Thyroid gland (tissue), 4 donors: ENCODE measurements around the gene SLC9A8. TPM values are rescaled to one million over a fixed set of nuclear protein-coding genes. Genes with fewer than 3 reads are reported as not detected.
A peak's percentile ranks its signal among the peaks of the same experiment; 100 is the strongest.

Experiments
- DNase-seq, 2 donors: peaks; one replicate each; pipeline ENCODE4 v3.0.0-alpha.2; 2019
- H3K27ac ChIP-seq, 3 donors: fragments of 200-600 bp; sonication (generic); 1 replicate in 2 of 3; 2 replicates in 1 of 3; pipeline ENCODE4 v1.5.1; 2016 to 2019; ENCODE audit warnings: mild to moderate bottlenecking in 1 of 3, moderate library complexity in 1 of 3
- H3K27me3 ChIP-seq: fragments of 200-600 bp; sonication (generic); one replicate; pipeline ENCODE4 v1.5.1; 2019
- H3K36me3 ChIP-seq, 2 donors: fragments of 200-600 bp; sonication (generic); one replicate each; pipeline ENCODE4 v1.5.1; 2016 to 2019
- H3K4me1 ChIP-seq, 2 donors: fragments of 200-600 bp; sonication (generic); one replicate each; pipeline ENCODE4 v1.5.1; 2017 to 2019
- H3K4me3 ChIP-seq, 3 donors: fragments of 200-600 bp; sonication (generic); replicated peaks in 1 of 3; 1 replicate in 2 of 3; 2 replicates in 1 of 3; pipeline ENCODE4 v1.5.1; 2016; ENCODE audit warnings: mild to moderate bottlenecking in 1 of 3
- H3K9me3 ChIP-seq: fragments of 200-600 bp; sonication (generic); one replicate; pipeline ENCODE4 v1.5.1; 2017
- CTCF ChIP-seq, 6 experiments: fragments of 200-600 bp in 3 of 6; fragments of 450-650 bp in 3 of 6; sonication (generic) in 3 of 6; IDR thresholded peaks; one replicate each; pipeline ENCODE4 v1.5.1; 2016 to 2019; ENCODE audit warnings: antibody characterized with exemption in 6 of 6, mild to moderate bottlenecking in 2 of 6, inconsistent platforms in 1 of 6, moderate library complexity in 1 of 6
- POLR2A ChIP-seq, 2 donors: fragments of 450-650 bp; IDR thresholded peaks; one replicate each; pipeline ENCODE4 v1.6.1; 2017; ENCODE audit warnings: antibody characterized with exemption in 2 of 2, mild to moderate bottlenecking in 2 of 2, moderate library complexity in 1 of 2
- WGBS, 2 donors: methylation state at CpG; one replicate each; pipeline ENCODE4 v1.1.5; 2017; 5-methylcytosine and 5-hydroxymethylcytosine counted together
- intact Hi-C: fragments of 100-400 bp; cut with DNase I; formaldehyde crosslinking; loops from one replicate; pipeline ENCODE4 v1.15.1; 2023
- total RNA-seq, 4 donors: library from RNA; depleted of rRNA; stranded (reverse); fragments of >200 nt; gene quantifications; one replicate each; pipeline ENCODE4 v1.2.3, GENCODE V29; 2016

Gene SLC9A8
- total RNA-seq, 4 donors from 2014 or later: 12.0 to 20.2 (median 16.1) TPM

GRCh38 chr20:49813305-49813974, 812 bp downstream of the SLC9A8 start:
- H3K4me1 ChIP-seq: peaks cover 10 to 16% of the 10 kb centered on the region in 2 donors
- no peaks in the 10 kb centered on the region for H3K36me3 ChIP-seq
- no peaks in the 10 kb centered on the region for H3K9me3 ChIP-seq
- peak overlapping the region; percentile 70 to 95 (median 81) for H3K27ac ChIP-seq
- no peaks in the 10 kb centered on the region for H3K27me3 ChIP-seq
- WGBS, 2 donors: 14 to 16% methylated on average over 11 of the region's 11 CpGs
- H3K4me3 ChIP-seq: peak overlapping the region; percentile 16 to 89 (median 53)
- DNase-seq: no peak
- intact Hi-C loops: no loop called here
- TF ChIP-seq POLR2A (IDR thresholded peaks at IDR 0.05) (no peak), CTCF (IDR thresholded peaks at IDR 0.05) (no peak)

- DNase-seq: no peak
- intact Hi-C loops: no loop called here
- TF ChIP-seq POLR2A (IDR thresholded peaks at IDR 0.05): no peak
- no peak for TF ChIP-seq CTCF (IDR thresholded peaks at IDR 0.05)
- 73 to 76% methylated on average over 5 of the region's 5 CpGs for WGBS, 2 donors
- Histone ChIP-seq H3K9me3 (no peaks in the 10 kb centered on the region), H3K4me3 (peak overlapping the region in 1 of 3 donors; percentile 89), H3K27me3 (no peaks in the 10 kb centered on the region), H3K27ac (peak overlapping the region in 1 of 3 donors; percentile 95), H3K4me1 (peaks cover 10 to 16% of the 10 kb centered on the region in 2 donors), H3K36me3 (peaks cover 0 to 2% of the 10 kb centered on the region in 2 donors)
Observed at GRCh38 chr20:49814057-49814694, 1.5 kb downstream of the SLC9A8 start.

- WGBS, 2 donors: 95 to 97% methylated on average over 1 of the region's 1 CpG
- intact Hi-C loops: no loop called here
- H3K36me3 ChIP-seq: peaks cover 0 to 7% of the 10 kb centered on the region in 2 donors
- no peaks in the 10 kb centered on the region for H3K27me3 ChIP-seq
- peaks cover 23 to 36% of the 10 kb centered on the region in 2 donors for H3K4me1 ChIP-seq
- H3K27ac ChIP-seq: no peak overlapping the region
- no peak for TF ChIP-seq POLR2A (IDR thresholded peaks at IDR 0.05)
- DNase-seq: no peak
- no peaks in the 10 kb centered on the region for H3K9me3 ChIP-seq
- no peak overlapping the region for H3K4me3 ChIP-seq
Observed at GRCh38 chr20:49818816-49819215, 6.2 kb downstream of the SLC9A8 start.

- Histone ChIP-seq H3K4me3 (no peak overlapping the region), H3K9me3 (no peaks in the 10 kb centered on the region), H3K27ac (no peak overlapping the region), H3K36me3 (peaks cover 0 to 7% of the 10 kb centered on the region in 2 donors), H3K27me3 (no peaks in the 10 kb centered on the region), H3K4me1 (peaks cover 21 to 40% of the 10 kb centered on the region in 2 donors)
- DNase-seq: no peak
- no peak for TF ChIP-seq POLR2A (IDR thresholded peaks at IDR 0.05)
- TF ChIP-seq CTCF (IDR thresholded peaks at IDR 0.05): no peak
- WGBS, 2 donors: 96 to 99% methylated on average over 3 of the region's 3 CpGs
- intact Hi-C loops: loop anchor here (5.0 kb wide), 1 partner anchor 107 kb away; the partner anchor contains the start of gene B4GALT5
Observed at GRCh38 chr20:49819702-49820101, 7.1 kb downstream of the SLC9A8 start.

GRCh38 chr20:49821381-49821780, 8.8 kb downstream of the SLC9A8 start:
- Histone ChIP-seq H3K4me1 (peaks cover 35 to 57% of the 10 kb centered on the region in 2 donors), H3K27me3 (no peaks in the 10 kb centered on the region), H3K36me3 (peaks cover 0 to 7% of the 10 kb centered on the region in 2 donors), H3K9me3 (no peaks in the 10 kb centered on the region), H3K4me3 (no peak overlapping the region), H3K27ac (peak overlapping the region; percentile 35 to 63 (median 53))
- intact Hi-C loops: loop anchor here (5.0 kb wide), 1 partner anchor 109 kb away; the partner anchor contains the start of gene B4GALT5
- DNase-seq: no peak
- WGBS, 2 donors: 86 to 93% methylated on average over 2 of the region's 2 CpGs
- TF ChIP-seq CTCF (IDR thresholded peaks at IDR 0.05): peak in 1 of 6 experiments; percentile 11
- TF ChIP-seq POLR2A (IDR thresholded peaks at IDR 0.05): no peak
